GM12878 (cell line): ENCODE data around the gene DPP4. TPM values are rescaled to one million over a fixed set of nuclear protein-coding genes. Genes with fewer than 3 reads are reported as not detected.

Experiments used
- ATAC-seq: fragments of 200-7000 bp; cut with Tn5 transposase; 3 replicates; pipeline ENCODE4 v1.9.1; 2020; ENCODE audit warnings: mild to moderate bottlenecking, moderate library complexity
- BruUV-seq: library from RNA; stranded (reverse); fragments of 400-500 nt; replicated peaks from 2 replicates; lab custom pipeline; 2021; lab: Mats Ljungman, UMichigan
- CTCF ChIA-PET: fragments of 300-600 bp; sonication (Branson Sonifier 250); formaldehyde crosslinking; extraction: SDS; loops from one replicate; lab custom pipeline; 2021; ENCODE audit warnings: inconsistent platforms; lab: Yijun Ruan, JAX
- POLR2A ChIA-PET: fragments of 350-600 bp; formaldehyde crosslinking; extraction: SDS; loops from one replicate; lab custom pipeline; 2021; ENCODE audit warnings: inconsistent platforms; lab: Charles Lee
- RAD21 ChIA-PET: fragments of 300-600 bp; sonication (Branson Sonifier 250); formaldehyde crosslinking; loops from one replicate; lab custom pipeline; 2023; ENCODE audit warnings: antibody characterized with exemption; ENCODE audit not compliant: unreplicated experiment; lab: Charles Lee
- SMC1A ChIA-PET: fragments of 300-600 bp; sonication (Branson Sonifier 250); formaldehyde crosslinking; loops from one replicate; lab custom pipeline; 2023; ENCODE audit not compliant: unreplicated experiment, uncharacterized antibody; lab: Charles Lee
- DNase-seq: peaks from one replicate; pipeline ENCODE4 v3.0.0-alpha.2; 2011; ENCODE audit warnings: low read depth, low spot score
- FAIRE-seq: peaks from 3 replicates; lab custom pipeline; 2011; peaks lifted over from hg19 to GRCh38; lab: Jason Lieb, UNC
- H2AFZ ChIP-seq: 2 replicates; pipeline ENCODE4 v1.6.0; 2011; ENCODE audit warnings: low read depth, low read length, control low read depth; ENCODE audit not compliant: control insufficient read depth
- H3K27ac ChIP-seq: 2 replicates; pipeline ENCODE4 v1.5.1; 2011; ENCODE audit warnings: control low read depth; ENCODE audit not compliant: control insufficient read depth, insufficient read depth
- H3K27me3 ChIP-seq, 2 experiments: replicated peaks in 1 of 2; 2 replicates each; pipeline versions ENCODE4 v1.6.0 to v1.6.1; 2011; ENCODE audit warnings: low read length in 1 of 2; ENCODE audit not compliant: control insufficient read depth in 2 of 2, insufficient read depth in 2 of 2
- H3K36me3 ChIP-seq, 2 experiments: 2 replicates each; pipeline ENCODE4 v1.5.1; 2011; ENCODE audit warnings: low read length in 1 of 2; ENCODE audit not compliant: control insufficient read depth in 2 of 2, insufficient read depth in 2 of 2
- H3K4me1 ChIP-seq: 2 replicates; pipeline ENCODE4 v1.6.1; 2011; ENCODE audit warnings: mild to moderate bottlenecking, low read length, moderate library complexity, mixed read lengths; ENCODE audit not compliant: control insufficient read depth, insufficient read depth
- H3K4me2 ChIP-seq: 2 replicates; pipeline ENCODE4 v1.6.0; 2011; ENCODE audit warnings: control low read depth; ENCODE audit not compliant: control insufficient read depth, insufficient read depth
- H3K4me3 ChIP-seq: fragments of 200-600 bp; sonication (generic); 2 replicates; pipeline ENCODE4 v1.5.1; 2016
- H3K79me2 ChIP-seq: 2 replicates; pipeline ENCODE4 v1.6.0; 2011; ENCODE audit warnings: low read length; ENCODE audit not compliant: control insufficient read depth, insufficient read depth
- H3K9ac ChIP-seq: 2 replicates; pipeline ENCODE4 v1.8.0; 2011; ENCODE audit warnings: low read length, control low read depth, mixed read lengths; ENCODE audit not compliant: control insufficient read depth, insufficient read depth
- H3K9me3 ChIP-seq: replicated peaks from 3 replicates; pipeline ENCODE4 v1.5.1; 2011; ENCODE audit warnings: mild to moderate bottlenecking, low read length; ENCODE audit not compliant: control insufficient read depth, insufficient read depth
- H4K20me1 ChIP-seq: 2 replicates; pipeline ENCODE4 v1.6.0; 2011; ENCODE audit not compliant: control insufficient read depth, insufficient read depth
- DPF2 ChIP-seq: fragments of 450-650 bp; IDR thresholded peaks from 2 replicates; pipeline ENCODE4 v1.6.1; 2017; ENCODE audit warnings: mild to moderate bottlenecking
- MTA3 ChIP-seq: IDR thresholded peaks from 2 replicates; pipeline ENCODE4 v1.6.1; 2012; ENCODE audit warnings: low read length, inconsistent platforms, borderline replicate concordance
- MYC ChIP-seq: IDR thresholded peaks from 2 replicates; pipeline ENCODE4 v1.6.1; 2011; ENCODE audit warnings: mild to moderate bottlenecking, low read length, moderate library complexity, inconsistent platforms; ENCODE audit not compliant: insufficient read depth, insufficient replicate concordance, insufficient read length, severe bottlenecking
- NR2C2 ChIP-seq: IDR thresholded peaks from 2 replicates; pipeline ENCODE4 v1.6.1; 2011; ENCODE audit warnings: borderline replicate concordance, low read depth; ENCODE audit not compliant: control insufficient read depth, insufficient read length
- POLR2A ChIP-seq: IDR thresholded peaks from 2 replicates; pipeline ENCODE4 v1.6.1; 2011; ENCODE audit warnings: low read depth, mild to moderate bottlenecking, low read length
- POU2F2 ChIP-seq: IDR thresholded peaks from 3 replicates; pipeline ENCODE4 v1.6.1; 2011; ENCODE audit warnings: low read depth, mild to moderate bottlenecking, low read length, borderline replicate concordance
- RBBP5 ChIP-seq: fragments of 200-600 bp; sonication (generic); conservative IDR thresholded peaks from 2 replicates; pipeline ENCODE4 v1.6.1; 2016
- SIX5 ChIP-seq: IDR thresholded peaks from 2 replicates; pipeline ENCODE4 v1.6.1; 2011; ENCODE audit warnings: mild to moderate bottlenecking, low read depth, low read length, moderate library complexity; ENCODE audit not compliant: severe bottlenecking
- SMAD5 ChIP-seq: IDR thresholded peaks from 2 replicates; pipeline ENCODE4 v1.6.1; 2016; ENCODE audit warnings: antibody characterized with exemption, low read depth
- SREBF2 ChIP-seq: IDR thresholded peaks from 2 replicates; pipeline ENCODE4 v1.6.1; 2012; ENCODE audit warnings: mild to moderate bottlenecking, low read length
- SUZ12 ChIP-seq: fragments of 200-600 bp; sonication (generic); IDR thresholded peaks from one replicate; pipeline ENCODE4 v1.6.1; 2018; ENCODE audit warnings: antibody characterized with exemption, mild to moderate bottlenecking; ENCODE audit not compliant: unreplicated experiment
- TCF12 ChIP-seq: IDR thresholded peaks from 2 replicates; pipeline ENCODE4 v1.6.1; 2011; ENCODE audit warnings: low read depth, mild to moderate bottlenecking, low read length
- ZSCAN29 ChIP-seq: fragments of 450-650 bp; IDR thresholded peaks from 2 replicates; pipeline ENCODE4 v1.6.1; 2017; ENCODE audit warnings: mild to moderate bottlenecking, moderate library complexity
- WGBS: methylation state at CpG from one replicate; pipeline ENCODE4 v1.1.6; 2016; ENCODE audit warnings: low lambda C conversion rate; ENCODE audit not compliant: insufficient replicate concordance, insufficient coverage; ENCODE audit errors: missing lambda C conversion rate; 5-methylcytosine and 5-hydroxymethylcytosine counted together
- in situ Hi-C: fragments of 300-500 bp; cut with MboI; formaldehyde crosslinking; loops from 9 replicates; pipeline ENCODE4 v1.14.3; 2018; ENCODE audit warnings: mixed read lengths
- intact Hi-C: fragments of 100-400 bp; cut with micrococcal nuclease; formaldehyde crosslinking; loops from one replicate; pipeline ENCODE4 v1.14.2; 2022; ENCODE audit not compliant: unreplicated experiment
- polyA plus RNA-seq, 11 experiments: library from polyadenylated mRNA; depleted of rRNA in 4 of 11; unstranded in 6 of 11; stranded (reverse) in 5 of 11; fragments of >200 nt; fragmentation: Nextera tagmentation in 4 of 11; fragmentation: Illumina TruSeq in 1 of 11; extraction: Ambion mirVana in 4 of 11; extraction: Trizol in 1 of 11; gene quantifications; 1 replicate in 1 of 11; 2 replicates in 10 of 11; pipeline versions ENCODE4 v1.2.1 to v1.2.3, GENCODE V29; 2011 to 2016; ENCODE audit warnings: inconsistent platforms in 2 of 11, missing spikeins in 2 of 11, low read depth in 1 of 11
- total RNA-seq, 4 experiments: library from RNA; depleted of rRNA in 3 of 4; stranded (reverse); fragments of >200 nt in 3 of 4; fragmentation: Illumina TruSeq in 1 of 4; extraction: Trizol in 1 of 4; gene quantifications; 2 replicates each; pipeline versions ENCODE4 v1.2.1 to v1.2.3, GENCODE V29; 2013 to 2021
- TF ChIP-seq, protein P1 (sequence below): fragments of 450-650 bp; IDR thresholded peaks from 2 replicates; pipeline ENCODE4 v1.6.1; 2018; ENCODE audit warnings: mild to moderate bottlenecking, low read depth, moderate library complexity; ENCODE audit not compliant: partially characterized antibody
- TF ChIP-seq, protein P2 (sequence below): fragments of 450-650 bp; IDR thresholded peaks from 2 replicates; pipeline ENCODE4 v1.6.1; 2017; ENCODE audit warnings: mild to moderate bottlenecking
- TF ChIP-seq, protein P3 (sequence below): fragments of 450-650 bp; IDR thresholded peaks from 2 replicates; pipeline ENCODE4 v1.6.1; 2016; ENCODE audit warnings: mild to moderate bottlenecking
- TF ChIP-seq, protein P4 (sequence below): fragments of 450-650 bp; IDR thresholded peaks from 2 replicates; pipeline ENCODE4 v1.6.1; 2017; ENCODE audit warnings: borderline replicate concordance

DPP4 gene
- total and polyA plus RNA-seq, 10 of the 15 experiments (the other 5 are each of a cell fraction or from before 2014, with no cell fraction given) = 4.1 to 11.4 (median 9.3) TPM

DNA sequence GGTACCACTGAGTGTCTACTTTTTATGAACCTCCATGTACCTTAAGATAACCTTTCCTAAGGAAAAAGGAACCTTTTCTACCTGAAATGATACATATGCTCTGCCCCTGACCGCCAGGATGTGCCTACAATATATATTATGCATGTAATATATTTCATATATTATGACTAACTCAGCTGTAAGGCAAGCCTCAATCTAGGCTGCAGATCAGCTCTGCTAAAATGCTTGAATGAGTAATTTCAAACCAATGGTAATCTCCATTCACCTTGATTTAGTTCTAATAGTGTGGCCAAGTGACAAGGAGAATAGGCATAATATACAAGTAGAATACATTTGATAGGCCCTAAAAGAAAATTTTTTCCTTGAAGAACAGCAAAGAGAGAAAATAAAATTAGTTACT, 101.8 kb downstream of the DPP4 start:
- ChIA-PET POLR2A (no interaction called here), CTCF (interaction anchor here (1.3 to 1.6 kb wide), 2 partner anchors 35 to 151 kb away, joined by 3 read pairs; no protein-coding TSS in a partner anchor), SMC1A (interaction anchor here (0.6 to 1.5 kb wide), 4 partner anchors 18 to 193 kb away, joined by 3 to 4 read pairs (median 3); no protein-coding TSS in a partner anchor), RAD21 (no interaction called here)
- Histone ChIP-seq H3K27ac (no peak overlapping the region), H3K27me3 (no peaks in the 10 kb centered on the region), H3K9me3 (no peaks in the 10 kb centered on the region), H3K4me2 (no peak overlapping the region), H3K9ac (no peak overlapping the region), H3K4me1 (no peaks in the 10 kb centered on the region), H3K36me3 (no peaks in the 10 kb centered on the region), H3K4me3 (no peak overlapping the region), H2AFZ (no peak overlapping the region), H4K20me1 (no peaks in the 10 kb centered on the region), H3K79me2 (no peaks in the 10 kb centered on the region)
- no peak for DNase-seq
- no peak for ATAC-seq
- TF ChIP-seq NR2C2 = no peak
- TF ChIP-seq POU2F2 = no peak
- TF ChIP-seq TCF12 = no peak
- no peak for TF ChIP-seq SUZ12
- no peak for TF ChIP-seq SIX5
- TF ChIP-seq ZSCAN29 = no peak
- TF ChIP-seq, protein P1, sequence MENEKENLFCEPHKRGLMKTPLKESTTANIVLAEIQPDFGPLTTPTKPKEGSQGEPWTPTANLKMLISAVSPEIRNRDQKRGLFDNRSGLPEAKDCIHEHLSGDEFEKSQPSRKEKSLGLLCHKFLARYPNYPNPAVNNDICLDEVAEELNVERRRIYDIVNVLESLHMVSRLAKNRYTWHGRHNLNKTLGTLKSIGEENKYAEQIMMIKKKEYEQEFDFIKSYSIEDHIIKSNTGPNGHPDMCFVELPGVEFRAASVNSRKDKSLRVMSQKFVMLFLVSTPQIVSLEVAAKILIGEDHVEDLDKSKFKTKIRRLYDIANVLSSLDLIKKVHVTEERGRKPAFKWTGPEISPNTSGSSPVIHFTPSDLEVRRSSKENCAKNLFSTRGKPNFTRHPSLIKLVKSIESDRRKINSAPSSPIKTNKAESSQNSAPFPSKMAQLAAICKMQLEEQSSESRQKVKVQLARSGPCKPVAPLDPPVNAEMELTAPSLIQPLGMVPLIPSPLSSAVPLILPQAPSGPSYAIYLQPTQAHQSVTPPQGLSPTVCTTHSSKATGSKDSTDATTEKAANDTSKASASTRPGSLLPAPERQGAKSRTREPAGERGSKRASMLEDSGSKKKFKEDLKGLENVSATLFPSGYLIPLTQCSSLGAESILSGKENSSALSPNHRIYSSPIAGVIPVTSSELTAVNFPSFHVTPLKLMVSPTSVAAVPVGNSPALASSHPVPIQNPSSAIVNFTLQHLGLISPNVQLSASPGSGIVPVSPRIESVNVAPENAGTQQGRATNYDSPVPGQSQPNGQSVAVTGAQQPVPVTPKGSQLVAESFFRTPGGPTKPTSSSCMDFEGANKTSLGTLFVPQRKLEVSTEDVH = no peak
- no peak for TF ChIP-seq SMAD5
- TF ChIP-seq RBBP5 = no peak
- no peak for TF ChIP-seq POLR2A
- no peak for TF ChIP-seq MTA3
- TF ChIP-seq, protein P2, sequence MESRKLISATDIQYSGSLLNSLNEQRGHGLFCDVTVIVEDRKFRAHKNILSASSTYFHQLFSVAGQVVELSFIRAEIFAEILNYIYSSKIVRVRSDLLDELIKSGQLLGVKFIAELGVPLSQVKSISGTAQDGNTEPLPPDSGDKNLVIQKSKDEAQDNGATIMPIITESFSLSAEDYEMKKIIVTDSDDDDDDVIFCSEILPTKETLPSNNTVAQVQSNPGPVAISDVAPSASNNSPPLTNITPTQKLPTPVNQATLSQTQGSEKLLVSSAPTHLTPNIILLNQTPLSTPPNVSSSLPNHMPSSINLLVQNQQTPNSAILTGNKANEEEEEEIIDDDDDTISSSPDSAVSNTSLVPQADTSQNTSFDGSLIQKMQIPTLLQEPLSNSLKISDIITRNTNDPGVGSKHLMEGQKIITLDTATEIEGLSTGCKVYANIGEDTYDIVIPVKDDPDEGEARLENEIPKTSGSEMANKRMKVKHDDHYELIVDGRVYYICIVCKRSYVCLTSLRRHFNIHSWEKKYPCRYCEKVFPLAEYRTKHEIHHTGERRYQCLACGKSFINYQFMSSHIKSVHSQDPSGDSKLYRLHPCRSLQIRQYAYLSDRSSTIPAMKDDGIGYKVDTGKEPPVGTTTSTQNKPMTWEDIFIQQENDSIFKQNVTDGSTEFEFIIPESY = no peak
- TF ChIP-seq, protein P3, sequence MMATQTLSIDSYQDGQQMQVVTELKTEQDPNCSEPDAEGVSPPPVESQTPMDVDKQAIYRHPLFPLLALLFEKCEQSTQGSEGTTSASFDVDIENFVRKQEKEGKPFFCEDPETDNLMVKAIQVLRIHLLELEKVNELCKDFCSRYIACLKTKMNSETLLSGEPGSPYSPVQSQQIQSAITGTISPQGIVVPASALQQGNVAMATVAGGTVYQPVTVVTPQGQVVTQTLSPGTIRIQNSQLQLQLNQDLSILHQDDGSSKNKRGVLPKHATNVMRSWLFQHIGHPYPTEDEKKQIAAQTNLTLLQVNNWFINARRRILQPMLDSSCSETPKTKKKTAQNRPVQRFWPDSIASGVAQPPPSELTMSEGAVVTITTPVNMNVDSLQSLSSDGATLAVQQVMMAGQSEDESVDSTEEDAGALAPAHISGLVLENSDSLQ = no peak
- TF ChIP-seq, protein P4, sequence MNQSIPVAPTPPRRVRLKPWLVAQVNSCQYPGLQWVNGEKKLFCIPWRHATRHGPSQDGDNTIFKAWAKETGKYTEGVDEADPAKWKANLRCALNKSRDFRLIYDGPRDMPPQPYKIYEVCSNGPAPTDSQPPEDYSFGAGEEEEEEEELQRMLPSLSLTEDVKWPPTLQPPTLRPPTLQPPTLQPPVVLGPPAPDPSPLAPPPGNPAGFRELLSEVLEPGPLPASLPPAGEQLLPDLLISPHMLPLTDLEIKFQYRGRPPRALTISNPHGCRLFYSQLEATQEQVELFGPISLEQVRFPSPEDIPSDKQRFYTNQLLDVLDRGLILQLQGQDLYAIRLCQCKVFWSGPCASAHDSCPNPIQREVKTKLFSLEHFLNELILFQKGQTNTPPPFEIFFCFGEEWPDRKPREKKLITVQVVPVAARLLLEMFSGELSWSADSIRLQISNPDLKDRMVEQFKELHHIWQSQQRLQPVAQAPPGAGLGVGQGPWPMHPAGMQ = no peak
- TF ChIP-seq SREBF2 = no peak
- TF ChIP-seq DPF2 = no peak
- TF ChIP-seq MYC = no peak
- WGBS = 0% methylated on average over 1 of the region's 1 CpG
- no TSS peak for BruUV-seq
- intact Hi-C loops = no loop called here
- no peak for FAIRE-seq
- in situ Hi-C loops = no loop called here
